Endothelial cell of umbilical vein (primary cell): Measurements from ENCODE around the gene SRCAP. TPM values are rescaled to one million over a fixed set of nuclear protein-coding genes. Genes with fewer than 3 reads are reported as not detected.

Experiments used
- BruUV-seq: library from RNA; stranded (reverse); fragments of 400-500 nt; replicated peaks from 2 replicates; lab custom pipeline; 2021; lab: Mats Ljungman, UMichigan
- CTCF ChIA-PET: fragments of 300-600, 350-600 bp; sonication (Branson Sonifier 250); formaldehyde crosslinking; loops from one replicate; lab custom pipeline; 2021; ENCODE audit warnings: antibody characterized with exemption, inconsistent platforms; lab: Charles Lee
- POLR2A ChIA-PET: fragments of 300-600, 350-600 bp; sonication (Branson Sonifier 250); formaldehyde crosslinking; loops from one replicate; lab custom pipeline; 2021; ENCODE audit warnings: antibody characterized with exemption, inconsistent platforms; lab: Charles Lee
- DNase-seq: peaks from one replicate; pipeline ENCODE4 v3.0.0-alpha.2; 2011; ENCODE audit warnings: low read depth, low spot score
- FAIRE-seq: peaks from 2 replicates; lab custom pipeline; 2011; peaks lifted over from hg19 to GRCh38; lab: Jason Lieb, UNC
- H2AFZ ChIP-seq: 2 replicates; pipeline ENCODE4 v1.6.0; 2012; ENCODE audit warnings: low read depth, low read length, control low read depth, inconsistent platforms
- H3K27ac ChIP-seq: 2 replicates; pipeline ENCODE4 v1.5.1; 2011; ENCODE audit warnings: low read depth, mild to moderate bottlenecking, control low read depth, low read length, moderate library complexity; ENCODE audit not compliant: insufficient read depth
- H3K27me3 ChIP-seq, 2 experiments: 2 replicates each; pipeline versions ENCODE4 v1.6.0 to v1.6.1; 2011; ENCODE audit warnings: low read length in 2 of 2, mixed read lengths in 1 of 2; ENCODE audit not compliant: control insufficient read depth in 2 of 2, insufficient read depth in 2 of 2
- H3K36me3 ChIP-seq, 2 experiments: 2 replicates in 1 of 2; 3 replicates in 1 of 2; pipeline ENCODE4 v1.5.1; 2011; ENCODE audit warnings: low read length in 2 of 2, mild to moderate bottlenecking in 1 of 2, moderate library complexity in 1 of 2; ENCODE audit not compliant: control insufficient read depth in 2 of 2, insufficient read depth in 2 of 2; ENCODE audit errors: extremely low read depth in 1 of 2
- H3K4me1 ChIP-seq: 3 replicates; pipeline ENCODE4 v1.5.1; 2011; ENCODE audit warnings: mild to moderate bottlenecking, low read length; ENCODE audit not compliant: control insufficient read depth, insufficient read depth; ENCODE audit errors: extremely low read depth
- H3K4me2 ChIP-seq: 2 replicates; pipeline ENCODE4 v1.6.1; 2011; ENCODE audit warnings: low read length, control low read depth, mixed read lengths; ENCODE audit not compliant: insufficient read depth
- H3K4me3 ChIP-seq, 3 experiments: fragments of 200-600 bp in 1 of 3; sonication (generic), shearing (Covaris generic) in 1 of 3; replicated peaks in 1 of 3; 2 replicates each; pipeline ENCODE4 v1.5.1; 2011 to 2016; ENCODE audit warnings: control low read depth in 3 of 3, low read length in 3 of 3, mild to moderate bottlenecking in 2 of 3, inconsistent platforms in 1 of 3, low read depth in 1 of 3, moderate library complexity in 1 of 3; ENCODE audit not compliant: insufficient read depth in 1 of 3
- H3K79me2 ChIP-seq: 2 replicates; pipeline ENCODE4 v1.6.0; 2012; ENCODE audit warnings: low read length, inconsistent platforms; ENCODE audit not compliant: control insufficient read depth, insufficient read depth
- H3K9ac ChIP-seq: replicated peaks from 2 replicates; pipeline ENCODE3; 2011; ENCODE audit warnings: low read length, control low read depth; ENCODE audit not compliant: insufficient read depth; ENCODE audit errors: extremely low read depth
- H3K9me1 ChIP-seq: replicated peaks from 3 replicates; pipeline ENCODE4 v1.6.0; 2011; ENCODE audit warnings: mild to moderate bottlenecking, low read length; ENCODE audit not compliant: control insufficient read depth, insufficient read depth; ENCODE audit errors: extremely low read depth
- H3K9me3 ChIP-seq: replicated peaks from 2 replicates; pipeline ENCODE4 v1.5.1; 2012; ENCODE audit warnings: low read length, inconsistent platforms; ENCODE audit not compliant: control insufficient read depth, insufficient read depth
- H4K20me1 ChIP-seq: replicated peaks from 2 replicates; pipeline ENCODE3; 2011; ENCODE audit warnings: mild to moderate bottlenecking, low read length; ENCODE audit not compliant: control insufficient read depth, insufficient read depth; ENCODE audit errors: extremely low read depth
- CTCF ChIP-seq, 2 donors: IDR thresholded peaks; 1 replicate in 1 of 2; 2 replicates in 1 of 2; pipeline ENCODE4 v1.5.1; 2011; ENCODE audit warnings: low read length in 2 of 2, mild to moderate bottlenecking in 2 of 2, moderate library complexity in 2 of 2, control low read depth in 1 of 2, inconsistent platforms in 1 of 2, low read depth in 1 of 2; ENCODE audit not compliant: insufficient read depth in 1 of 2; ENCODE audit errors: extremely low read depth in 1 of 2
- EZH2 ChIP-seq: IDR thresholded peaks from 2 replicates; pipeline ENCODE4 v1.6.1; 2012; ENCODE audit warnings: borderline replicate concordance, low read depth, mild to moderate bottlenecking, moderate library complexity, low read length, inconsistent platforms; ENCODE audit not compliant: severe bottlenecking
- FOS ChIP-seq: IDR thresholded peaks from 2 replicates; pipeline ENCODE4 v1.6.1; 2011; ENCODE audit warnings: mild to moderate bottlenecking, low read length, moderate library complexity, borderline replicate concordance; ENCODE audit not compliant: insufficient read depth
- GATA2 ChIP-seq: IDR thresholded peaks from 2 replicates; pipeline ENCODE4 v1.7.0; 2011; ENCODE audit warnings: low read depth, mild to moderate bottlenecking, moderate library complexity, mixed read lengths, low read length; ENCODE audit not compliant: insufficient read length, insufficient read depth
- JUN ChIP-seq: IDR thresholded peaks from 2 replicates; pipeline ENCODE4 v1.6.1; 2011; ENCODE audit warnings: borderline replicate concordance, low read depth; ENCODE audit not compliant: insufficient read length, insufficient read depth
- MYC ChIP-seq: IDR thresholded peaks from one replicate; pipeline ENCODE4 v1.6.1; 2011; ENCODE audit warnings: mild to moderate bottlenecking, low read depth, low read length
- POLR2A ChIP-seq: IDR thresholded peaks from 2 replicates; pipeline ENCODE4 v1.6.1; 2012; ENCODE audit warnings: low read depth, mild to moderate bottlenecking, control low read depth, low read length
- POLR2AphosphoS5 ChIP-seq: IDR thresholded peaks from 2 replicates; pipeline ENCODE4 v1.6.1; 2012; ENCODE audit warnings: low read depth, mild to moderate bottlenecking, control low read depth, low read length, moderate library complexity; ENCODE audit not compliant: insufficient read depth
- dilution Hi-C: fragments of 300-500 bp; cut with MboI; formaldehyde crosslinking; loops from one replicate; pipeline ENCODE4 v1.15.0; 2019; ENCODE audit warnings: low sequenced_read_pairs; ENCODE audit not compliant: extremely low pct_ligation_motif_present
- intact Hi-C: fragments of 100-400 bp; cut with micrococcal nuclease; formaldehyde crosslinking; loops from one replicate; pipeline ENCODE4 v1.10.0; 2022
- polyA plus RNA-seq, 4 experiments: library from polyadenylated mRNA; depleted of rRNA in 3 of 4; stranded (reverse) in 3 of 4; unstranded in 1 of 4; fragments of >200 nt; gene quantifications; 2 replicates each; pipeline versions ENCODE4 v1.2.1 to v1.2.3, GENCODE V29; 2011 to 2012; ENCODE audit warnings: missing spikeins in 1 of 4
- total RNA-seq: library from RNA; stranded (reverse); gene quantifications from 2 replicates; pipeline ENCODE4 v1.2.3, GENCODE V29; 2021
- TF ChIP-seq, protein P1 (sequence below): IDR thresholded peaks from 2 replicates; pipeline ENCODE4 v1.6.1; 2011; ENCODE audit not compliant: insufficient read depth, insufficient read length

Gene SRCAP
- total and polyA plus RNA-seq, 2 donors (not counting 3 experiments of a cell fraction or from before 2014, with no cell fraction given): 11.0 to 77.7 TPM

DNA sequence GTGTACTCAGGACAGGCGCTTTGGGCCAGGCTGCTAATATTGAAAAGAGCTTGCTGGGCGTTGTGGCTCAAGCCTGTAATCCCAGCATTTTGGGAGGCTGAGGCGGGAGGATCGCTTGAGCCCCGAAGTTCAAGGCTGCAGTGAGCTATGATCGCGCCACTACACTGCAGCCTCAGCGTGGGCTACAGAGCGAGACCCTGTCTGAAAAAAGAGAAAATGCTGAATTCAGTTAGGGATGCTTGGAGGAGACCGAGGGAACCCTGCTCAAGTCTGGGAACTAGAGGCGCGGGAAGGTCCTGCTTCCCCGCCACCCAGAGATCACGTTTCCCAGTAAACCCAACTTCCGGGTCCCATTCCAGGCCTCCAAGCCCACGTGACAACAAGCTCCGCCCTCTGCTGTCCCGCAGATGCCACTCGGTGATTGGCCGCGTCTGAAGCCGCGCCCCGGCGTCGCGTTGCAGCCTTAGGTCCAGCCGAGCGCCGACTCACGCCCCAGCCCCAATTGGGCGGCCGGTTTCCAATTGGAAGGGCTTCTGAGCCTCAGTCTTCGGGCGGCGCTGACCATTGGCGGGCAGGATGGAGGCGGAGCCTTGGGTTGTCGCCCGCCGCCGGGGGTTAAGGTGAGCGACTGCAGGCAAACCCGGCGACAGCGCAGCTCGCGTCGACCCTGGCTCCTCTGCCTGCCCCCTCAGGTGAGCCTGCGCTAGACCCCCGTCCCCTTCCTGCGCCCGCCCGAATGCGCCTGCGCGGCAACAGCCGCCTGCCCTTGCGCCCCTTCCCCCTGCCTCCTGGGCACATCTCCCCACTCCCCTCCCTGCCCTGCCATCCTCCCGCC is 49.0 kb downstream of the SRCAP start, which contains the start of gene PHKG2:
PHKG2 (plus strand) TSS at position 627 of the 835 bp plus-strand sequence. CDS start 396 bp downstream, outside the sequence.
- DNase-seq (peak; percentile 99), FAIRE-seq (peak; percentile 99)
- intact Hi-C loops (loop anchor here (1.0 to 5.0 kb wide), 4 partner anchors 14 to 174 kb away; partner anchors contain the start of genes CFAP119, RNF40 and SRCAP), dilution Hi-C loops (no loop called here)
- Histone ChIP-seq H4K20me1 (no peaks in the 10 kb centered on the region), H3K27me3 (no peaks in the 10 kb centered on the region), H2AFZ (peak within 1 kb of the TSS; percentile 91), H3K27ac (peak within 1 kb of the TSS; percentile 47), H3K9me1 (no peaks in the 10 kb centered on the region), H3K4me1 (peaks cover 7% of the 10 kb centered on the region), H3K4me2 (peak within 1 kb of the TSS; percentile 74), H3K9me3 (no peaks in the 10 kb centered on the region), H3K36me3 (peaks cover 6 to 9% of the 10 kb centered on the region in 2 experiments), H3K79me2 (peaks cover 17% of the 10 kb centered on the region), H3K4me3 (peak within 1 kb of the TSS; percentile 14 to 86 (median 49)), H3K9ac (peak within 1 kb of the TSS; percentile 68)
- ChIA-PET CTCF (interaction anchor here (0.6 to 1.2 kb wide), 6 partner anchors 10 to 97 kb away, joined by 3 to 4 read pairs (median 3); no protein-coding TSS in a partner anchor), POLR2A (interaction anchor here (0.6 kb wide), 1 partner anchor 432 kb away, joined by 3 read pairs; no protein-coding TSS in a partner anchor)
- TF ChIP-seq JUN: no peak
- TF ChIP-seq GATA2: no peak
- no peak for TF ChIP-seq CTCF (IDR thresholded peaks at IDR 0.05; ENCODE audit: extremely low read depth in 1 of 2, insufficient read depth in 1 of 2, low read depth in 1 of 2, low read length in 2 of 2)
- peak; percentile 92 for TF ChIP-seq POLR2A
- TF ChIP-seq MYC: no peak
- peak; percentile 93 for TF ChIP-seq POLR2AphosphoS5
- no peak for TF ChIP-seq EZH2
- TF ChIP-seq, protein P1, sequence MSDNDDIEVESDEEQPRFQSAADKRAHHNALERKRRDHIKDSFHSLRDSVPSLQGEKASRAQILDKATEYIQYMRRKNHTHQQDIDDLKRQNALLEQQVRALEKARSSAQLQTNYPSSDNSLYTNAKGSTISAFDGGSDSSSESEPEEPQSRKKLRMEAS: peak; percentile 95
- TF ChIP-seq FOS: no peak
- TSS peak; percentile 97 for BruUV-seq
